Renal cortical epithelial cell (primary cell): Measurements from ENCODE around the gene BCKDHB. TPM values are rescaled to one million over a fixed set of nuclear protein-coding genes. Genes with fewer than 3 reads are reported as not detected.

ENCODE experiments used
- DNase-seq: peaks from one replicate; pipeline ENCODE4 v3.0.0-alpha.2; 2011; ENCODE audit warnings: low read depth
- total RNA-seq: library from RNA; depleted of rRNA; stranded (reverse); fragments of >200 nt; gene quantifications from 2 replicates; pipeline ENCODE4 v1.2.3, GENCODE V29; 2014

Gene BCKDHB
- total RNA-seq, 1 donor from 2014 or later, result 26.6 TPM

GRCh38 chr6:80388507-80388906 lies 282.0 kb downstream of the BCKDHB start:
- DNase-seq, result no peak

Other genes with a start within 250 kb of the BCKDHB start
- 1.4 TPM in 2 replicates for gene ELOVL4, start 159.1 kb upstream of the BCKDHB start, total RNA-seq
- gene TTK, start 102.0 kb upstream of the BCKDHB start, total RNA-seq, result 1.4 and 14.6 TPM in 2 replicates